Stimulated activated naive CD8-positive, alpha-beta T cell treated with anti-CD3 and anti-CD28 coated beads, Interleukin-15, Interleukin-2, amounts not matched to agents 100 ng/mL and 50 ng/mL, for 24 hours (primary cell): ENCODE data around the gene COL5A1.

Source experiments
- H3K27ac Mint-ChIP-seq: one replicate; pipeline ENCODE4 v1.8.0; 2021; ENCODE audit warnings: mild to moderate bottlenecking, mixed read lengths
- H3K27me3 Mint-ChIP-seq: one replicate; pipeline ENCODE4 v1.8.0; 2021; ENCODE audit warnings: mixed read lengths
- H3K36me3 Mint-ChIP-seq: one replicate; pipeline ENCODE4 v1.8.0; 2021; ENCODE audit warnings: low read depth, mixed read lengths
- H3K4me1 Mint-ChIP-seq: one replicate; pipeline ENCODE4 v1.8.0; 2021; ENCODE audit warnings: low read depth, mixed read lengths
- H3K4me3 Mint-ChIP-seq: one replicate; pipeline ENCODE4 v1.8.0; 2021; ENCODE audit warnings: mild to moderate bottlenecking, mixed read lengths
- H3K9me3 Mint-ChIP-seq: one replicate; pipeline ENCODE4 v1.8.0; 2021; ENCODE audit warnings: mixed read lengths

Gene COL5A1

GRCh38 chr9:134650431-134651190 lies 9.0 kb downstream of the COL5A1 start:
- Mint-ChIP-seq H3K4me1 (no peaks in the 10 kb centered on the region), H3K4me3 (no peak overlapping the region), H3K9me3 (no peaks in the 10 kb centered on the region)

GRCh38 chr9:134651226-134651905 lies 9.8 kb downstream of the COL5A1 start:
- Mint-ChIP-seq H3K4me3 (no peak overlapping the region), H3K36me3 (no peaks in the 10 kb centered on the region), H3K27ac (no peak overlapping the region), H3K27me3 (no peaks in the 10 kb centered on the region), H3K4me1 (no peaks in the 10 kb centered on the region), H3K9me3 (no peaks in the 10 kb centered on the region)

More at GRCh38 chr9:134650431-134651190, 9.0 kb downstream of the COL5A1 start:
- Mint-ChIP-seq H3K36me3 (no peaks in the 10 kb centered on the region), H3K27ac (no peak overlapping the region), H3K27me3 (no peaks in the 10 kb centered on the region)

- Mint-ChIP-seq H3K4me1 (no peaks in the 10 kb centered on the region), H3K4me3 (no peak overlapping the region), H3K9me3 (no peaks in the 10 kb centered on the region), H3K27ac (no peak overlapping the region), H3K27me3 (no peaks in the 10 kb centered on the region), H3K36me3 (no peaks in the 10 kb centered on the region)
Measured at GRCh38 chr9:134652291-134653225, 11.0 kb downstream of the COL5A1 start.

GRCh38 chr9:134653259-134654009 lies 11.8 kb downstream of the COL5A1 start:
- H3K27ac Mint-ChIP-seq: no peak overlapping the region
- no peaks in the 10 kb centered on the region for H3K9me3 Mint-ChIP-seq
- H3K36me3 Mint-ChIP-seq: no peaks in the 10 kb centered on the region
- H3K4me1 Mint-ChIP-seq: no peaks in the 10 kb centered on the region
- no peaks in the 10 kb centered on the region for H3K27me3 Mint-ChIP-seq
- no peak overlapping the region for H3K4me3 Mint-ChIP-seq

GRCh38 chr9:134655101-134655500 lies 13.5 kb downstream of the COL5A1 start:
- H3K27ac Mint-ChIP-seq: no peak overlapping the region
- no peaks in the 10 kb centered on the region for H3K4me1 Mint-ChIP-seq
- no peaks in the 10 kb centered on the region for H3K36me3 Mint-ChIP-seq
- H3K27me3 Mint-ChIP-seq: no peaks in the 10 kb centered on the region
- no peaks in the 10 kb centered on the region for H3K9me3 Mint-ChIP-seq
- H3K4me3 Mint-ChIP-seq: no peak overlapping the region

GRCh38 chr9:134655586-134656333 lies 14.2 kb downstream of the COL5A1 start:
- H3K27me3 Mint-ChIP-seq: no peaks in the 10 kb centered on the region
- no peaks in the 10 kb centered on the region for H3K4me1 Mint-ChIP-seq
- H3K4me3 Mint-ChIP-seq: no peak overlapping the region

GRCh38 chr9:134656334-134657006 lies 14.9 kb downstream of the COL5A1 start:
- no peaks in the 10 kb centered on the region for H3K27me3 Mint-ChIP-seq
- H3K4me3 Mint-ChIP-seq: no peak overlapping the region
- H3K36me3 Mint-ChIP-seq: no peaks in the 10 kb centered on the region
- peaks cover 5% of the 10 kb centered on the region for H3K9me3 Mint-ChIP-seq
- no peaks in the 10 kb centered on the region for H3K4me1 Mint-ChIP-seq
- no peak overlapping the region for H3K27ac Mint-ChIP-seq

More at GRCh38 chr9:134655586-134656333, 14.2 kb downstream of the COL5A1 start:
- Mint-ChIP-seq H3K36me3 (no peaks in the 10 kb centered on the region), H3K9me3 (peaks cover 2% of the 10 kb centered on the region), H3K27ac (no peak overlapping the region)

- Mint-ChIP-seq H3K4me1 (no peaks in the 10 kb centered on the region), H3K27me3 (peaks cover 3% of the 10 kb centered on the region), H3K4me3 (no peak overlapping the region), H3K36me3 (no peaks in the 10 kb centered on the region), H3K9me3 (peaks cover 5% of the 10 kb centered on the region), H3K27ac (no peak overlapping the region)
Measured at GRCh38 chr9:134657666-134658377, 16.2 kb downstream of the COL5A1 start.

- H3K27ac Mint-ChIP-seq: no peak overlapping the region
- H3K36me3 Mint-ChIP-seq: no peaks in the 10 kb centered on the region
- H3K4me1 Mint-ChIP-seq: no peaks in the 10 kb centered on the region
- peaks cover 5% of the 10 kb centered on the region for H3K9me3 Mint-ChIP-seq
- H3K4me3 Mint-ChIP-seq: no peak overlapping the region
- peaks cover 3% of the 10 kb centered on the region for H3K27me3 Mint-ChIP-seq
Measured at GRCh38 chr9:134658378-134658955, 16.9 kb downstream of the COL5A1 start.

GRCh38 chr9:134659688-134660131 lies 18.1 kb downstream of the COL5A1 start:
- H3K4me1 Mint-ChIP-seq: no peaks in the 10 kb centered on the region
- peaks cover 5% of the 10 kb centered on the region for H3K9me3 Mint-ChIP-seq
- H3K27ac Mint-ChIP-seq: no peak overlapping the region
- no peak overlapping the region for H3K4me3 Mint-ChIP-seq
- H3K36me3 Mint-ChIP-seq: no peaks in the 10 kb centered on the region
- H3K27me3 Mint-ChIP-seq: peaks cover 3% of the 10 kb centered on the region

GRCh38 chr9:134660407-134660806 lies 18.8 kb downstream of the COL5A1 start:
- Mint-ChIP-seq H3K27ac (no peak overlapping the region), H3K4me3 (no peak overlapping the region), H3K36me3 (no peaks in the 10 kb centered on the region), H3K9me3 (peaks cover 5% of the 10 kb centered on the region), H3K27me3 (peaks cover 3% of the 10 kb centered on the region), H3K4me1 (no peaks in the 10 kb centered on the region)

GRCh38 chr9:134661299-134661698 lies 19.7 kb downstream of the COL5A1 start:
- Mint-ChIP-seq H3K36me3 (no peaks in the 10 kb centered on the region), H3K4me1 (no peaks in the 10 kb centered on the region), H3K9me3 (peaks cover 5% of the 10 kb centered on the region), H3K27me3 (peaks cover 3% of the 10 kb centered on the region), H3K4me3 (no peak overlapping the region), H3K27ac (no peak overlapping the region)

GRCh38 chr9:134661791-134662142 lies 20.2 kb downstream of the COL5A1 start:
- Mint-ChIP-seq H3K9me3 (peaks cover 5% of the 10 kb centered on the region), H3K27me3 (peaks cover 3% of the 10 kb centered on the region), H3K4me1 (no peaks in the 10 kb centered on the region), H3K36me3 (no peaks in the 10 kb centered on the region), H3K4me3 (no peak overlapping the region), H3K27ac (no peak overlapping the region)
